ENCODE data around the gene IREB2.

The IREB2 gene

DNA sequence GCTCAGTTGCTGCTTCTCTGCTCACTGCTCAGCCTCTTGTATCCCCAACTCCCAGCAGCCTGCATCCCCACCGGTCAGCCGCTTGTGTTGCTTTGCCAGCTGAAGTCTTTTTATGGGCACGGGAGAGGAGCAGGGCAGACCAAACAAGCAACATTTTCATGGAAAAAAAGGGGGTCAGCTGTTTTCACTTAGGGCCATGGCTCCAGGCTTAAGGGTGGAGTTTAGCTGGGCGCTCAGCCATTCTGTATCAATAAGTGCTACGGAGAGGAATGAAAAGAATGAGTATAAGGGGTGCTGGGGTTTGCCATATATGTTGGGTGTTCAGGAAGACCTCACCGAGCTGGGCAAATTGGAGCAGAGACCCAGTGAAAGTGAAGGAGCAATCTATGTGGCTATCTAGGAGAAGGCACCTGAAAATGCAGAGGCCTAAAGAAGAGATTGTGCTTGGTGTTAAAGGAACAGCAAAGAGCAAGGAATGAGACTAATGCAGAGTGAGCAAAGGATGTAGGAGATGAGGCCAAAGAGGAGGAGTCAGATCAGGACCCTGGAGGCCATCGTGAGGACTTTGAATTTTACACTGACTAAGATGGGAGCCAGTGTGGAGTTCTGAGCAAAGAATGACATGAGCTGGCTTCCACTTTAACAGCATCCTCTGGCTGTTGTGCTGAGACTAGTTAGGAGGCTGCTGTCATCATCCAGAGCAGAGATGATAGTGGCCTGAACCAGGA is 16.6 kb upstream of the IREB2 start:
- H3K4me3 ChIP-seq (replicated peaks; ENCODE audit: low read depth, low read length) = no peak overlapping the region
- DNase-seq (ENCODE audit: low read depth) = no peak
- no peak for TF ChIP-seq CTCF (IDR thresholded peaks at IDR 0.05; ENCODE audit: low read length, missing control alignments)

GRCh38 chr15:78422571-78423340 is 15.3 kb upstream of the IREB2 start:
- peak; percentile 99 for TF ChIP-seq CTCF (IDR thresholded peaks at IDR 0.05; ENCODE audit: low read length, missing control alignments)
- H3K4me3 ChIP-seq (replicated peaks; ENCODE audit: low read depth, low read length) = no peak overlapping the region
- DNase-seq (ENCODE audit: low read depth) = peak; percentile 70

GRCh38 chr15:78424673-78425072 is 13.3 kb upstream of the IREB2 start:
- DNase-seq (ENCODE audit: low read depth) = no peak
- TF ChIP-seq CTCF (IDR thresholded peaks at IDR 0.05; ENCODE audit: low read length, missing control alignments) = no peak
- H3K4me3 ChIP-seq (replicated peaks; ENCODE audit: low read depth, low read length) = no peak overlapping the region

- TF ChIP-seq CTCF (IDR thresholded peaks at IDR 0.05; ENCODE audit: low read length, missing control alignments) = no peak
- no peak overlapping the region for H3K4me3 ChIP-seq (replicated peaks; ENCODE audit: low read depth, low read length)
- no peak for DNase-seq (ENCODE audit: low read depth)
These were observed 12.4 kb upstream of the IREB2 start for GRCh38 chr15:78425643-78426042.

- H3K4me3 ChIP-seq (replicated peaks; ENCODE audit: low read depth, low read length) = no peak overlapping the region
- DNase-seq (ENCODE audit: low read depth) = no peak
- no peak for TF ChIP-seq CTCF (IDR thresholded peaks at IDR 0.05; ENCODE audit: low read length, missing control alignments)
These were observed 11.7 kb upstream of the IREB2 start for GRCh38 chr15:78426300-78426699.

DNA sequence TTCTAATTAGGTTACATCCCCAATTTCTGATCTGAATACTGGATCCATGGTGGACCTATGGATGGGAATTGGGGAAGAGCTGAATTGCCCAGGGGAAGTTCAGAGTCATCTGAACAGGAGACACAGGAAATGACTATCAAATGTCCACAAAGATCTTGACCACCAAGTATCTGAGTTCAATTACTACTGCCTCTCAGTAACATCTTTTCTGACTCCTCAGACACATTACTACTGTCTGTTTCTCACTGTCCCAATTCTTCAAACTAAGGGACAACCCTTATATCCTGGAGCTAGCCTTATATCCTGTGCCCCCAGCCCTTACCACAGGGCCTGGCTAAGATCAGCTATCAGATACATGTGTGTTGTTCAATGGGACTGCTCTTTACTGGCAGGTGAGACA is 10.1 kb upstream of the IREB2 start:
- no peak overlapping the region for H3K4me3 ChIP-seq (replicated peaks; ENCODE audit: low read depth, low read length)
- no peak for DNase-seq (ENCODE audit: low read depth)
- TF ChIP-seq CTCF (IDR thresholded peaks at IDR 0.05; ENCODE audit: low read length, missing control alignments) = no peak

Measured in fibroblast of pulmonary artery (primary cell).